CD4-positive, alpha-beta T cell treated with Interleukin-6 at 100 ng/mL for 8 hours (primary cell): ENCODE results near the gene DAD1.

ENCODE experiments used
- DNase-seq: peaks from one replicate; pipeline ENCODE4 v3.0.0-alpha.2; 2020; ENCODE audit warnings: mixed read lengths, low spot score

DAD1 gene

GRCh38 chr14:22515929-22516328 is 73.1 kb downstream of the DAD1 start:
- DNase-seq, result no peak
